ACC112 (cell line): Measurements from ENCODE around the gene INMT.
A peak's percentile ranks its signal among the peaks of the same experiment; 100 is the strongest.

Experiments used
- H2AFZ ChIP-seq: fragments of 200-600 bp; sonication (generic); one replicate; pipeline ENCODE4 v1.6.0; 2017; ENCODE audit warnings: antibody characterized with exemption, low read length; ENCODE audit not compliant: unreplicated experiment
- H3K27ac ChIP-seq: fragments of 200-600 bp; sonication (generic); 2 replicates; pipeline ENCODE4 v1.5.1; 2014; ENCODE audit warnings: low read depth, mild to moderate bottlenecking, antibody characterized with exemption, low read length, moderate library complexity
- H3K27me3 ChIP-seq: fragments of 200-600 bp; sonication (generic); 2 replicates; pipeline ENCODE4 v1.6.1; 2014; ENCODE audit warnings: mild to moderate bottlenecking, antibody characterized with exemption, low read length, moderate library complexity, mixed read lengths; ENCODE audit not compliant: insufficient read depth
- H3K36me3 ChIP-seq: fragments of 200-600 bp; sonication (generic); 2 replicates; pipeline ENCODE4 v1.6.1; 2016; ENCODE audit warnings: mild to moderate bottlenecking, antibody characterized with exemption, low read length, moderate library complexity, mixed read lengths; ENCODE audit not compliant: insufficient read depth
- H3K4me1 ChIP-seq: fragments of 200-600 bp; sonication (generic); one replicate; pipeline ENCODE4 v1.6.1; 2016; ENCODE audit warnings: low read length, mixed read lengths; ENCODE audit not compliant: insufficient read depth, unreplicated experiment, control insufficient read depth
- H3K4me3 ChIP-seq: fragments of 200-600 bp; sonication (generic); 2 replicates; pipeline ENCODE4 v1.5.1; 2014; ENCODE audit warnings: mild to moderate bottlenecking, low read depth, low read length
- H3K79me2 ChIP-seq: fragments of 200-600 bp; sonication (generic); one replicate; pipeline ENCODE4 v1.6.0; 2016; ENCODE audit warnings: low read length; ENCODE audit not compliant: control insufficient read depth, unreplicated experiment, insufficient read depth

Gene INMT

GRCh38 chr7:30751696-30752273 is at the start of gene INMT:
Gene INMT, plus strand, starts transcription at chr7:30752135. Its CDS starts 16 bp downstream, at chr7:30752151.
- no peaks in the 10 kb centered on the region for H3K36me3 ChIP-seq
- H3K27me3 ChIP-seq = no peaks in the 10 kb centered on the region
- peaks cover 23% of the 10 kb centered on the region for H3K4me1 ChIP-seq
- peak within 1 kb of the TSS; percentile 59 for H2AFZ ChIP-seq
- H3K79me2 ChIP-seq = no peaks in the 10 kb centered on the region
- peak within 1 kb of the TSS; percentile 55 for H3K27ac ChIP-seq
- H3K4me3 ChIP-seq = 0 out of 2 replicates have a peak within 1 kb of the TSS, but pooled peaks have one; percentile 12

GRCh38 chr7:30702200-30702599 is 49.7 kb upstream of the INMT start:
- peaks cover 40% of the 10 kb centered on the region for H3K27me3 ChIP-seq

GRCh38 chr7:30703756-30704155 is 48.2 kb upstream of the INMT start:
- Histone ChIP-seq H2AFZ (no peak overlapping the region), H3K36me3 (no peaks in the 10 kb centered on the region), H3K27ac (no peak overlapping the region), H3K79me2 (no peaks in the 10 kb centered on the region), H3K27me3 (peaks cover 40% of the 10 kb centered on the region), H3K4me3 (no peak overlapping the region), H3K4me1 (peaks cover 2% of the 10 kb centered on the region)

More at GRCh38 chr7:30702200-30702599, 49.7 kb upstream of the INMT start:
- Histone ChIP-seq H3K27ac (no peak overlapping the region), H2AFZ (no peak overlapping the region), H3K4me3 (no peak overlapping the region), H3K36me3 (no peaks in the 10 kb centered on the region), H3K4me1 (no peaks in the 10 kb centered on the region), H3K79me2 (no peaks in the 10 kb centered on the region)

GRCh38 chr7:30705008-30705407 is 46.9 kb upstream of the INMT start:
- Histone ChIP-seq H3K27ac (no peak overlapping the region), H3K36me3 (no peaks in the 10 kb centered on the region), H3K4me1 (peaks cover 11% of the 10 kb centered on the region), H3K79me2 (no peaks in the 10 kb centered on the region), H2AFZ (no peak overlapping the region), H3K4me3 (no peak overlapping the region), H3K27me3 (peaks cover 29% of the 10 kb centered on the region)

GRCh38 chr7:30705596-30705995 is 46.3 kb upstream of the INMT start:
- H3K36me3 ChIP-seq = no peaks in the 10 kb centered on the region
- peaks cover 24% of the 10 kb centered on the region for H3K27me3 ChIP-seq
- H3K4me1 ChIP-seq = peaks cover 11% of the 10 kb centered on the region
- no peak overlapping the region for H2AFZ ChIP-seq
- H3K79me2 ChIP-seq = no peaks in the 10 kb centered on the region
- no peak overlapping the region for H3K27ac ChIP-seq
- no peak overlapping the region for H3K4me3 ChIP-seq

- Histone ChIP-seq H3K27ac (no peak overlapping the region), H3K36me3 (no peaks in the 10 kb centered on the region), H2AFZ (no peak overlapping the region), H3K4me3 (no peak overlapping the region), H3K4me1 (peaks cover 11% of the 10 kb centered on the region), H3K27me3 (peaks cover 17% of the 10 kb centered on the region), H3K79me2 (no peaks in the 10 kb centered on the region)
Measured at GRCh38 chr7:30706316-30706715, 45.6 kb upstream of the INMT start.

GRCh38 chr7:30706908-30707307 is 45.0 kb upstream of the INMT start:
- Histone ChIP-seq H3K27ac (no peak overlapping the region), H2AFZ (no peak overlapping the region), H3K27me3 (peaks cover 11% of the 10 kb centered on the region), H3K4me1 (peaks cover 11% of the 10 kb centered on the region), H3K4me3 (no peak overlapping the region), H3K79me2 (no peaks in the 10 kb centered on the region), H3K36me3 (no peaks in the 10 kb centered on the region)

GRCh38 chr7:30707391-30708357 is 44.3 kb upstream of the INMT start:
- Histone ChIP-seq H3K27ac (no peak overlapping the region), H3K27me3 (peaks cover 8% of the 10 kb centered on the region), H3K36me3 (no peaks in the 10 kb centered on the region), H3K4me3 (no peak overlapping the region), H3K79me2 (no peaks in the 10 kb centered on the region), H2AFZ (no peak overlapping the region), H3K4me1 (peaks cover 11% of the 10 kb centered on the region)

- H3K27ac ChIP-seq = no peak overlapping the region
- H3K79me2 ChIP-seq = no peaks in the 10 kb centered on the region
- no peak overlapping the region for H2AFZ ChIP-seq
- no peaks in the 10 kb centered on the region for H3K36me3 ChIP-seq
- H3K27me3 ChIP-seq = peaks cover under 1% of the 10 kb centered on the region
- no peak overlapping the region for H3K4me3 ChIP-seq
- peaks cover 15% of the 10 kb centered on the region for H3K4me1 ChIP-seq
Measured at GRCh38 chr7:30708412-30708811, 43.5 kb upstream of the INMT start.

- Histone ChIP-seq H3K36me3 (no peaks in the 10 kb centered on the region), H2AFZ (no peak overlapping the region), H3K4me1 (peaks cover 18% of the 10 kb centered on the region), H3K79me2 (no peaks in the 10 kb centered on the region), H3K27ac (no peak overlapping the region), H3K4me3 (no peak overlapping the region), H3K27me3 (no peaks in the 10 kb centered on the region; the same call in 1 of the 2 replicates)
Measured at GRCh38 chr7:30708983-30709382, 43.0 kb upstream of the INMT start.
